ENCODE data around the gene LRP1B. TPM values are rescaled to one million over a fixed set of nuclear protein-coding genes. Genes with fewer than 3 reads are reported as not detected.
A peak's percentile ranks its signal among the peaks of the same experiment; 100 is the strongest.

Gene LRP1B
- total and polyA plus RNA-seq, 2 donors from 2014 or later: 0.69 to 1.2 TPM

- no peak for TF ChIP-seq CTCF (IDR thresholded peaks at IDR 0.05; ENCODE audit: borderline replicate concordance, extremely low read depth, insufficient read depth)
- H3K27me3 ChIP-seq (ENCODE audit: control insufficient read depth, insufficient read depth, low read length): no peaks in the 10 kb centered on the region
- no peak overlapping the region for H3K4me3 ChIP-seq (ENCODE audit: low read length in 3 of 3)
- FAIRE-seq (no peak), DNase-seq (peak in 2 of 5 donors; percentile 26 to 44)
- H3K9me3 ChIP-seq (ENCODE audit: control insufficient read depth in 2 of 3, insufficient read depth in 1 of 3, low read length in 3 of 3): no peaks in the 10 kb centered on the region
- intact Hi-C loops (cut with DNase I): no loop called here
- no peaks in the 10 kb centered on the region for H3K4me1 ChIP-seq (ENCODE audit: control insufficient read depth in 2 of 3, insufficient read depth in 2 of 3, low read depth in 1 of 3, low read length in 3 of 3)
- no peak overlapping the region for H3K9ac ChIP-seq (ENCODE audit: low read length in 3 of 3)
- no peak overlapping the region for H3K27ac ChIP-seq (ENCODE audit: low read depth in 2 of 2, low read length in 2 of 2)
- H3K36me3 ChIP-seq (ENCODE audit: control insufficient read depth in 2 of 3, insufficient read depth in 3 of 3, low read length in 3 of 3): no peaks in the 10 kb centered on the region
Observed at GRCh38 chr2:141570474-141571131, 560.2 kb downstream of the LRP1B start.

GRCh38 chr2:141569941-141570340 is 560.9 kb downstream of the LRP1B start:
- no peaks in the 10 kb centered on the region for H3K27me3 ChIP-seq (ENCODE audit: control insufficient read depth, insufficient read depth, low read length)
- no peaks in the 10 kb centered on the region for H3K36me3 ChIP-seq (ENCODE audit: control insufficient read depth in 2 of 3, insufficient read depth in 3 of 3, low read length in 3 of 3)
- DNase-seq (no peak), FAIRE-seq (no peak)
- no peak overlapping the region for H3K27ac ChIP-seq (ENCODE audit: low read depth in 2 of 2, low read length in 2 of 2)
- no peaks in the 10 kb centered on the region for H3K4me1 ChIP-seq (ENCODE audit: control insufficient read depth in 2 of 3, insufficient read depth in 2 of 3, low read depth in 1 of 3, low read length in 3 of 3)
- no peak for TF ChIP-seq CTCF (IDR thresholded peaks at IDR 0.05; ENCODE audit: borderline replicate concordance, extremely low read depth, insufficient read depth)
- intact Hi-C loops (cut with DNase I): no loop called here
- no peaks in the 10 kb centered on the region for H3K9me3 ChIP-seq (ENCODE audit: control insufficient read depth in 2 of 3, insufficient read depth in 1 of 3, low read length in 3 of 3)
- no peak overlapping the region for H3K9ac ChIP-seq (ENCODE audit: low read length in 3 of 3)
- no peak overlapping the region for H3K4me3 ChIP-seq (ENCODE audit: low read length in 3 of 3)

GRCh38 chr2:141565597-141565996 is 565.2 kb downstream of the LRP1B start:
- DNase-seq (no peak), FAIRE-seq (no peak)
- Histone ChIP-seq H3K27ac (ENCODE audit: low read depth in 2 of 2, low read length in 2 of 2) (no peak overlapping the region), H3K4me3 (ENCODE audit: low read length in 3 of 3) (no peak overlapping the region), H3K9me3 (ENCODE audit: control insufficient read depth in 2 of 3, insufficient read depth in 1 of 3, low read length in 3 of 3) (no peaks in the 10 kb centered on the region), H3K27me3 (ENCODE audit: control insufficient read depth, insufficient read depth, low read length) (no peaks in the 10 kb centered on the region), H3K9ac (ENCODE audit: low read length in 3 of 3) (no peak overlapping the region), H3K4me1 (ENCODE audit: control insufficient read depth in 2 of 3, insufficient read depth in 2 of 3, low read depth in 1 of 3, low read length in 3 of 3) (no peaks in the 10 kb centered on the region), H3K36me3 (ENCODE audit: control insufficient read depth in 2 of 3, insufficient read depth in 3 of 3, low read length in 3 of 3) (no peaks in the 10 kb centered on the region)
- intact Hi-C loops (cut with DNase I): no loop called here
- TF ChIP-seq CTCF (IDR thresholded peaks at IDR 0.05; ENCODE audit: borderline replicate concordance, extremely low read depth, insufficient read depth): no peak

GRCh38 chr2:141560723-141561122 is 570.1 kb downstream of the LRP1B start:
- Histone ChIP-seq H3K27ac (ENCODE audit: low read depth in 2 of 2, low read length in 2 of 2) (no peak overlapping the region), H3K36me3 (ENCODE audit: control insufficient read depth in 2 of 3, insufficient read depth in 3 of 3, low read length in 3 of 3) (no peaks in the 10 kb centered on the region), H3K4me3 (ENCODE audit: low read length in 3 of 3) (no peak overlapping the region), H3K9me3 (ENCODE audit: control insufficient read depth in 2 of 3, insufficient read depth in 1 of 3, low read length in 3 of 3) (no peaks in the 10 kb centered on the region), H3K9ac (ENCODE audit: low read length in 3 of 3) (no peak overlapping the region), H3K4me1 (ENCODE audit: control insufficient read depth in 2 of 3, insufficient read depth in 2 of 3, low read depth in 1 of 3, low read length in 3 of 3) (no peaks in the 10 kb centered on the region), H3K27me3 (ENCODE audit: control insufficient read depth, insufficient read depth, low read length) (no peaks in the 10 kb centered on the region)
- FAIRE-seq (no peak), DNase-seq (no peak)
- no peak for TF ChIP-seq CTCF (IDR thresholded peaks at IDR 0.05; ENCODE audit: borderline replicate concordance, extremely low read depth, insufficient read depth)
- intact Hi-C loops (cut with DNase I): no loop called here
